Measurements from ENCODE around the gene PAFAH2.

The PAFAH2 gene

DNA sequence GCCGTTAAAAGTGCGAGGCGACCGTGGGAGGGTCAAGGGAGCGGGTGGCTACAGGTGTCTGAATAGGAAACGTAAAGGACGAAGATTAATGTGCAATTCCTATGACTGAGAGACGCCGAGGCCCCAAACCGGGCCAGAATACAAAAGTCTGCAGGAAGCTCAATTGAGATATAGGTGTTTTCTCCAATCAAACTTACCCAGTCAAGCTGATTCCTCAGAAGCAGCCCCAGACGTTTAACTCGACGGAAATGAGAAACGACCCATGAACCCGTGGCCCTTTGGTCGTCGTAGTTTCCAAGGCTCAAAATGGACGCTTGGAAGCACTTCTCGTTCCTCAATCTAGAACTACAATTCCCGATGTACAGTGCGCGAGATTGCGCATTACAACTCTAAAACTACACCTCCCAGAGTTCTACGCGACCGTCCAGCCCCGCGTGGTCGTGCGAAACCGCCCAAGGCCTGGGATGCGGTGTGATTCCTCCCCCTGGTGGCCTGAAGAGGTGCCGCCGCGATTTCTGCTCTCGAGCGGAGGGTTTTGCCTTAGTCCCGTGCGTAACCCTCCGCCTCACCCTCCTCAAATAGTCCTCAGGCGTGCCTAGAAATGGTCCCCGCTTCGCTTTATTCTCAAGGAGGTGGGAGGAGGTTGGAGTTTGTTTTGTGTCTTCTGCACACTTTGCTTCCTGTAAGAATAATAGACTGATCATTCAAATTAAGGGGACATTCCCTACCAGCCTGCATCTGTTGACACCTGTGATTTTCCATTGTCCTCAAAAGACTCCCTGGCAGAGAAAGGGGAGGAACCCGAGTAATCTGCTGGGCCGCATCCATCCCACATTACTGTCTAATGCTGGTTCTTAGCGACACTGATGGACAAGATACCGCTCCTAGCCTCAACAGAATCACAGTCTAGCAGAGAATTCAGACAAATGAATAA is at the start of gene PAFAH2:
PAFAH2 (minus strand) TSS at position 236 of the 934 bp plus-strand sequence. CDS start 7,247 bp downstream, outside the sequence.
- no peaks in the 10 kb centered on the region for H3K27me3 Mint-ChIP-seq
- H3K4me1 Mint-ChIP-seq (ENCODE audit: low read depth) = peaks cover 32% of the 10 kb centered on the region
- peak within 1 kb of the TSS; percentile 98 for H3K4me3 Mint-ChIP-seq
- H3K36me3 Mint-ChIP-seq = peaks cover 2% of the 10 kb centered on the region
- peak within 1 kb of the TSS; percentile 99 for H3K27ac Mint-ChIP-seq
- H3K9me3 Mint-ChIP-seq (ENCODE audit: low read depth) = no peaks in the 10 kb centered on the region

DNA sequence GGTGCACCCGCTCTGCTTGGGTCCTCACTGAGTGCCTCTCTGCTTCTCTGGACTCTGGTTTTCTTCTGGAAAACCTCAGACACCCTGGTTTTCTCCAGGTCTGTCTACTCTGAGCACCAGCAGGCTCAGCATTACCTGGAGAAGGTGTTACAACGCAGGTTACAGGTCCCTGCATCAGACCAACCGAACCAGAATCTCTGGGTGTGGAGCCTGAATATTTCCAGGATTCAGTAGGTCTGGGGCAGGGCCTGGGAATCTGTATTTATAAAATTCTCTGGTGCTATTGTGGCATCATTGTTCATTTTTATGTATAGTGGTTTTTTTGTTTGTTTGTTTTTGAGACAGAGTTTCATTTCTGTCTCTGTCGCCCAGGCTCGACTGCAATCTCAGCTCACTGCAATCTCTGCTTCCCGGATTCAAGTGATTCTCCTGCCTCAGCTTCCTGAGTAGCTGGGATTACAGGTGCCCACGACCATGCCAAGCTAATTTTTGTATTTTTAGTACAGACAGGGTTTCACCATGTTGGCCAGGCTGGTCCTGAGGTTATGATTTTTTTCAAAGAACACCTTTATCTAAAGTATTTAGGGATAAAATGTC is 49.5 kb upstream of the PAFAH2 start:
- Mint-ChIP-seq H3K9me3 (ENCODE audit: low read depth) (no peaks in the 10 kb centered on the region), H3K27me3 (peaks cover 19% of the 10 kb centered on the region), H3K4me1 (ENCODE audit: low read depth) (peaks cover 4% of the 10 kb centered on the region), H3K27ac (no peak overlapping the region), H3K4me3 (no peak overlapping the region), H3K36me3 (peaks cover 2% of the 10 kb centered on the region)

DNA sequence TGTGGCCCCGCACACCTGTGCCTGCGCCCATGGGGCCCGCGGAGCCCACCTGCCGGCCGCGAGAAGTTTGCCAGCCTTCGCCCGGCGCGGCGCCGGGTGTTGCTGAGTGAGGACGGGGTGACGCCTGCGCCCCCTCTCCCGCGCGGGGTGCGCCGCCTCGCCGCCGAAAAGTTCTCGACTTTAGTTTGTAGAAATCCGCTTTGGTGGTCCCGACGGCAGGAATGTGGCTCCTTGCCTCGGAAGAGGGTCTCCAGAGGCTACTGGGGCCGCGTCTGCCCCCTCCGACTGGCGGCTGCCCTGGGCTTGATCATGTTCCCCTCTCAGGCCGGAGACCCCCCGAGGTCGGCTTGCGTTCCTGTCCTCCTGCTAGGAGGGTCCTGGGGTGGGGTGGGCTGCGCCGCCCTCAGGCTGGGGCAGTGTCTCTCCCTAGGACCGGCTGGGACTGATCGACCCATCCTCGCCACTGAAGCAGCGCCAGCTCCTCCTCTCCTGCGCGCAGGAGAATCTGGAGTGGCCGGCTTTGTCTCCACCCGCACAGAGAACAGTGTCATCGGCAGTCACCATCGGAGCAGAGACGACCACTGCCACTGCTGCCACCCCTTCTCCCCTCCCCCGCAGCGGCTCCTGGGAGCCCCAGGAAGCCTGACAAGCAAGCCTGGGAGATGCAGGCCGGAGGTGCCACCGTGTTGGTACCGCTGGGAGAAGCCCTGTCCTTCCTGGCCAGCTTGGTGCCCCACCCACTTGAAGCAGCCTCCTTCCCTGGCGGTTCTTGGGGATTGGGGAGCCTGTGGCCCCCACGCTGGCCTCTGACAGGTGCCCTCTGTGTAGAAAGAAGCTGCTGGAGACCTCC is 48.6 kb upstream of the PAFAH2 start:
- Mint-ChIP-seq H3K4me1 (ENCODE audit: low read depth) (peaks cover 4% of the 10 kb centered on the region), H3K4me3 (no peak overlapping the region), H3K36me3 (peaks cover 2% of the 10 kb centered on the region), H3K9me3 (ENCODE audit: low read depth) (no peaks in the 10 kb centered on the region), H3K27me3 (peaks cover 19% of the 10 kb centered on the region), H3K27ac (no peak overlapping the region)

DNA sequence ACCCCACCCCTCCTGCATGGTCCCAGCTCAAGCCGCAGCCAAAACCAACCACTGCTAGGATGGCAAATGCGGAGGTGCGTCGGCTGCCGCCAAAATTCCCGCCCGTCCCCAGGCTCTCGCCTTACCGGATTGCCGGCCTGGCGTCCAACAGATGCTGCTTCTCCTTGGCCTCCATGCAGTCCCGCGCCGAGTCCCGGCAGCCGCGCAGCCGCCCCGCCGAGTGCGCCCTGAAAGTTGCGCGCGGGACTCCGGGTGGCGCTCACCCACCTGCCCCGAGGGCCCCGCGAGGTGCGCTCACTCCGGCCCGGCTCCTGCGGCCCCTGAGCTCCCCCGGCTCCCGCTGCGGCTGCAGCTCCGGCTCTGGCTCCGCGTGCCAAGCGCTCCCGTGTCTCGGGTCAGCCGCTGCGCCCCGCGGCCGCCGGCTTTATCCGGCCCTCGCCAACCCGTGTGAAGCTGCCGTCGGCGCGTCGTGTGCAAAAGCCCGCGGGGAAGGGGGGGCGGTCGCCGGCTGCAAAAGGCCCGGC is 47.9 kb upstream of the PAFAH2 start, which contains the start of gene SLC30A2:
SLC30A2 (minus strand) TSS at position 397 of the 524 bp plus-strand sequence; CDS start at position 175, 222 bp downstream.
- Mint-ChIP-seq H3K27me3 (peaks cover 16% of the 10 kb centered on the region), H3K9me3 (ENCODE audit: low read depth) (no peaks in the 10 kb centered on the region), H3K4me1 (ENCODE audit: low read depth) (peaks cover 4% of the 10 kb centered on the region), H3K36me3 (peaks cover 2% of the 10 kb centered on the region), H3K27ac (no peak within 1 kb of the TSS), H3K4me3 (peak within 1 kb of the TSS; percentile 32)

DNA sequence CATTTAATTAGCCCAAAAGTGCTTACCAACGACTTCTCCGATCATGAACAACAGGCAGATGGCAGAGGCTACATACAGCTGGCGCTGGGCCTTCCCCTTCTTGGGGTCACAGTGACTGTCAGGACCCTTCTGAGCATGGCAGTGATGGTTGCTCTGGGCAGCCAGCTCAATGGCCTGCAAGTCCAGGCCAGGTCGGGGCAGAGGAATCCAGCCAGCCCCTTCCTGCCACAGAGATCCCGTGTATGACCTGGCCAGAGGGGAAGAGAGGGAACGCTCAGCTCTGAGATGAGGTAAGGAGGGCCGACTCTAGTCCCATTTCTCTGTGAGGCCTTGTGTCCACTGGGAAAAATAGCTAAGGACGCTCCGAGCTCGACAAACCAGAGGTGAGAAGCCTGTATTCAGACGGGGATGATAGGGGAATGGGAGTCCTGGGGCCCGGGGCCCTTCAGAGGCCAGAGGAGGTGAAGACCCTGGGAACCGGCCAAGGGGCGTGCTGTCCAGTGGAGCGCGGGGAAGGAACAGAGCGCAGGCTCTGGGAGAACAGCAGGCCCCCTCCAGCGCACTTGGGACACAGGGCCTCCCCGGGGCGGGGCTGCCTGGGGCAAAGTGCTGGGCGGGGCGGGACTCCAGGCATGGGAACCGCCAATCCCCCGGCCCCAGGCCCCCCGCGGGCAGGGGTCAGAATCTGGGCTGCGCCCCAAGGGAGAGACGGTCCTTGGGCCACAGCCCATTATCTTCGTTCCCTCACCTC is 47.3 kb upstream of the PAFAH2 start:
- H3K36me3 Mint-ChIP-seq = peaks cover 2% of the 10 kb centered on the region
- no peaks in the 10 kb centered on the region for H3K9me3 Mint-ChIP-seq (ENCODE audit: low read depth)
- peaks cover 16% of the 10 kb centered on the region for H3K27me3 Mint-ChIP-seq
- no peak overlapping the region for H3K27ac Mint-ChIP-seq
- H3K4me3 Mint-ChIP-seq = peak overlapping the region; percentile 32
- peaks cover 4% of the 10 kb centered on the region for H3K4me1 Mint-ChIP-seq (ENCODE audit: low read depth)

DNA sequence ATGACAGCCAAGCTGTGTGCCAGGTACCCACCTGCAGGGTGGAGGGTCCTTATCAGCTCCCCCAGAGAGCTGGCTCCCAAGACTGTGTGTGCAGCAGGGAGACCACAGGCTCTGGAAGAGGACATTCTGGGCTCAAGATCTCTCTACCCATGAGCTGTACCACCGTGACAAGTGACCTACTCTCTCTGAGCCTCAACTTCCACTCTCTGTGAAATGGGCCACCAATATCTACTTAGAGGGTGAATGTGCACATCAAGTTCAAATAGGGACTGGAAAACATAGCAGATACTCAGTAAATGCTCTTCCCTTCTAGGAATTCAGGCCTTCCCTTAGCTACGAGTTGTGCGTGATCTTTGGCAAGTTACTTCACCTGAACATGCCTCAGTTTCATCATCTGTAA is 46.6 kb upstream of the PAFAH2 start:
- H3K4me1 Mint-ChIP-seq (ENCODE audit: low read depth) = peaks cover 4% of the 10 kb centered on the region
- H3K27me3 Mint-ChIP-seq = peaks cover 16% of the 10 kb centered on the region
- H3K9me3 Mint-ChIP-seq (ENCODE audit: low read depth) = no peaks in the 10 kb centered on the region
- H3K27ac Mint-ChIP-seq = no peak overlapping the region
- H3K36me3 Mint-ChIP-seq = peaks cover 2% of the 10 kb centered on the region
- no peak overlapping the region for H3K4me3 Mint-ChIP-seq

DNA sequence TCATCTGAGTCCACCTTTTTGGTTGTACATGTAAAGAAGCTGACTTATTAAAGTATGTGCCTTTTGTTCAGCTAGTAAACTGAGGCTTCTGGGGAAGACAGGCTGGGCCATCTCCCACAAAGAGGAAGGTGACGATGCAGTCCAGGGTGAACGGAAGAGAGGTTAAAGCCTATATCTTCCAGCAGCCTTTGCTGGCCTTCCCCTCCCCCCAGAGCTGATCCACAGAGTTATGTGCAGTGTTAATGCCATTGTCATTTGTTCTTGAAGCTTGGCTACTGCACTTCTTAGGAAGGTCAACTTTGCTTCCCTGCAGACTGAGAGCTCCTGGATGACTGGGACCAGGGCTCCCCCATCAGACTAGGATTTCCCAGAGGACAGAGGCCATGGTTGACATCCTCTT is 45.9 kb upstream of the PAFAH2 start:
- peaks cover 4% of the 10 kb centered on the region for H3K4me1 Mint-ChIP-seq (ENCODE audit: low read depth)
- no peak overlapping the region for H3K27ac Mint-ChIP-seq
- peaks cover 15% of the 10 kb centered on the region for H3K27me3 Mint-ChIP-seq
- H3K36me3 Mint-ChIP-seq = peaks cover 2% of the 10 kb centered on the region
- H3K4me3 Mint-ChIP-seq = no peak overlapping the region
- H3K9me3 Mint-ChIP-seq (ENCODE audit: low read depth) = no peaks in the 10 kb centered on the region

DNA sequence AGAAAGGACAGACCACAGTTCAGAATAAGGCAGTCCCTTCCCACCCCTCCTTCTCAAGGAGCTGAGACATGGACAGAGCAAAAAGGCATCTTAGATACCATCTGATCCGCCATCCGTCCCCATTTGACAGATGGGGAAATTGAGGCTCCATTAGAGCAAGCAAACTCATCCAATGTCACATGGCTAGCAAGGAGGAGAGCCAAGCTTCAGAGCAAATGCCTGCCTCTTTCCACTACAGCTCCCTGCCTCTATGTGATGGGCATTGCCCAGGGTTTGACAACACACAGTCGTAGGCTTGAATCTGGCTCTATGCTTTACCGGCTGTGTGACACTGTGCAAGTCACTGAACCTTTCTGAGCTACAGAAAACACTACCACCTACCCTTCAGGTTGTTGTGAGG is 44.1 kb upstream of the PAFAH2 start:
- peaks cover 10% of the 10 kb centered on the region for H3K27me3 Mint-ChIP-seq
- H3K36me3 Mint-ChIP-seq = peaks cover 2% of the 10 kb centered on the region
- no peak overlapping the region for H3K27ac Mint-ChIP-seq
- peaks cover 4% of the 10 kb centered on the region for H3K4me1 Mint-ChIP-seq (ENCODE audit: low read depth)
- no peaks in the 10 kb centered on the region for H3K9me3 Mint-ChIP-seq (ENCODE audit: low read depth)
- no peak overlapping the region for H3K4me3 Mint-ChIP-seq

DNA sequence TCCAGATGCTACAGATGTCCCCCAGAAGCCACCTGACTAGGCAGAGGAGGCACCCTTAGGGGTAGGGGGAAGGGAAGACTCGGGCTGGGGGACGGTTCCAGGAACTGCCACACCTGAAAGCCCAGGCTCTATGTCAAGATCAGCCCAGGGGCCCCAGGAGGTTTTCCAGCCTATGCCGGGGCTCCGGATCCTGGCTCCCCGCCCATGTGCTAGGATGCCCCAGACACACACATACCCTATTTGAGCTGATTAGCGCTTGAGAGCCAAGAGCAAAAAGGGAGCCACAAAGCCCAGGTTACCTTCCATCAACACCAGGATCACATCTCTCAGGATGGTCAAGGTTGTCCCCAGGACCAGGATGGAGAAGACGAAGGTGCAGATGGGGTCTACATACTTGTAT is 43.5 kb upstream of the PAFAH2 start:
- H3K27ac Mint-ChIP-seq = no peak overlapping the region
- H3K36me3 Mint-ChIP-seq = peaks cover 2% of the 10 kb centered on the region
- H3K9me3 Mint-ChIP-seq (ENCODE audit: low read depth) = no peaks in the 10 kb centered on the region
- H3K27me3 Mint-ChIP-seq = peaks cover 10% of the 10 kb centered on the region
- H3K4me1 Mint-ChIP-seq (ENCODE audit: low read depth) = peaks cover 4% of the 10 kb centered on the region
- H3K4me3 Mint-ChIP-seq = no peak overlapping the region

DNA sequence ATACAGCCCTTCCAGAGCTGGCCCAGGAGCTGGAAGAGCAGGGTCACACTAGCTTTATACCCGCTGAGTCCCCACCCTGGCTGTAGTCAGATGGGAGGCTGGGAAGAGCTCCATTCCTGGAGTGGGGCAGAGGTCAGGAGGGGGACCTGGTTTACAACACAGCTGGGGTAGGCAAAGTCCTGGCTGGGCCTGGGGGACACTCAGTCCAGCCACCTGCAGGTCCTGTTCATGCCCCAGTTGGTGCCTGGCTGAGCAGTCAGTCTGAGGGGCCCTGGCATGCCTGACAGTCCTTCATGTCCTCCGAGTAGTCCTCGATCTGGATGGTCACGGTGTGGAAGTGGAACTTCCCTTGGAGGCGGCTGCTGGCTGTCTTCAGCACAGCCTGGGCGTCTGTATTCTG is 41.0 kb upstream of the PAFAH2 start:
- no peaks in the 10 kb centered on the region for H3K36me3 Mint-ChIP-seq
- peaks cover 7% of the 10 kb centered on the region for H3K4me1 Mint-ChIP-seq (ENCODE audit: low read depth)
- peaks cover 3% of the 10 kb centered on the region for H3K27me3 Mint-ChIP-seq
- H3K9me3 Mint-ChIP-seq (ENCODE audit: low read depth) = no peaks in the 10 kb centered on the region
- no peak overlapping the region for H3K4me3 Mint-ChIP-seq
- no peak overlapping the region for H3K27ac Mint-ChIP-seq

DNA sequence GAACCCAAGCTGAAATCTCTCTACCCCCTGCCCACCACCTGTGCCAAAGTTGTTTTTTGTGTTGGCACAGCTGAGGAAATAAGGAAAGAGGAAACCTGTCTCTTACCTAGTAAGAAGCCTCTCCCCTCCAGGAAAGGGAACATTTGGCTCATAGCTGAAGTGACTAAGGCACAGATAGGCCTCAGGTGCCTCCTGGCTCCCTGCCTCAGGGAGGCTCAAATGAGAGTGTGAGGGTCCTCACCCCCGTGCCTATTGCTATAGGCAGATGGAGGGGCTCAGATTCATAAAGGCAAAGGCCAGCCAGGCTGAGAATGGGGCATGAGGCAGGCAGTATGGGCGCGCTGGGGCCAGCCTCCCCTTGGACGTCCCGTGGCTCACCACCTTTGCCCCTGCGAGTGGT is 40.6 kb upstream of the PAFAH2 start:
- H3K4me3 Mint-ChIP-seq = no peak overlapping the region
- H3K27me3 Mint-ChIP-seq = peaks cover 1% of the 10 kb centered on the region
- H3K27ac Mint-ChIP-seq = no peak overlapping the region

DNA sequence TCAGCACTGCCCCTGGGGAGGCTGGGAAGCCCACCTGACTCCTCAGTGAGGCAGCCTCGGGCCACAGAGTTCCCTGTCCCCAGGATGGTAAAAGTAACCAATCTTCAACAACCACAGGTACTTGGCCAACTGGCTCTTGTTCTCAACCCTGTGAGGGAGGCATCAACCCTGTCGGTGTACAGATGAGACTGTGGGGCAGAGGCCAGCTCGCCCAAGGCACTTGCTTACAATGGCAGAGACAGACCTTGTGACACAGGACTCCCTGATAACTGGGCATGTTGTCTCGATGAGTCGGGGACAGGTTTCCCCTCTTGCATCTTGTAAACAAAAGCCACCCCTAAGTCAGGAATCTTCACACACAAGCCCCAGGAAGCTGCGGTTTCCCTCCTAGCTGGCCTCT is 40.0 kb upstream of the PAFAH2 start:
- H3K36me3 Mint-ChIP-seq = no peaks in the 10 kb centered on the region
- no peak overlapping the region for H3K4me3 Mint-ChIP-seq
- H3K4me1 Mint-ChIP-seq (ENCODE audit: low read depth) = peaks cover 7% of the 10 kb centered on the region
- H3K27ac Mint-ChIP-seq = no peak overlapping the region
- H3K9me3 Mint-ChIP-seq (ENCODE audit: low read depth) = no peaks in the 10 kb centered on the region
- peaks cover 1% of the 10 kb centered on the region for H3K27me3 Mint-ChIP-seq

More for the DNA sequence above, 40.6 kb upstream of the PAFAH2 start:
- H3K36me3 Mint-ChIP-seq = no peaks in the 10 kb centered on the region
- peaks cover 7% of the 10 kb centered on the region for H3K4me1 Mint-ChIP-seq (ENCODE audit: low read depth)
- H3K9me3 Mint-ChIP-seq (ENCODE audit: low read depth) = no peaks in the 10 kb centered on the region

DNA sequence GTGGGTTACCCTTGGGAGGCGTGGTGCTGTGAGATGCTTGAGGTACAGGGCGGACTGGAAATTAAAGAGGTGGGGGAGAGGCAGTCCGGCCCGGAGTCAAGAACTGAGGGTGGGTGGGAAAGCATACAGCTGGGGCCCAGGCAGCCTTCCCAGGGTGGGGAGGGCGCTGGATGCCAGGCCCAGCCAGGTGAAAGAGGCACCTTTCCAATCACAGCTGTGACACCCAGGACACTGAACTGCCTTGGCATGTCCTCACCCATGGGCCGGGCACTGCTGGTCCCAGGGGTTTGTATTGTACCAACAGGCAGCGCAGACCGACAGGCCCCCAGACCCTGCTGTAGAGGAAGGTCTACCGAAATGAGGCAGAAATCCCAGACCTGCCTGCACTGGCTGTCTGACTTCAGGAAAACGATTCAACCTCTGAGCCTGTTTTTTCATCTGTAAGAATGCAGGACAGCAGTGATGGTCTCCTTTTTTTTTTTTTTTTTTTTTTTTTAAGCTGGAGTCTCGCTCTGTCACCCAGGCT is 39.0 kb upstream of the PAFAH2 start:
- Mint-ChIP-seq H3K4me1 (ENCODE audit: low read depth) (peaks cover 7% of the 10 kb centered on the region), H3K4me3 (no peak overlapping the region), H3K27me3 (peaks cover 1% of the 10 kb centered on the region), H3K36me3 (no peaks in the 10 kb centered on the region), H3K27ac (no peak overlapping the region), H3K9me3 (ENCODE audit: low read depth) (no peaks in the 10 kb centered on the region)
